AML-193 (cell line): ENCODE measurements around the gene TMEM176A.

Experiments
- DNase-seq, 2 experiments: peaks; one replicate each; lab custom pipeline; 2025; lab: John Stamatoyannopoulos, UW

Gene TMEM176A

DNA sequence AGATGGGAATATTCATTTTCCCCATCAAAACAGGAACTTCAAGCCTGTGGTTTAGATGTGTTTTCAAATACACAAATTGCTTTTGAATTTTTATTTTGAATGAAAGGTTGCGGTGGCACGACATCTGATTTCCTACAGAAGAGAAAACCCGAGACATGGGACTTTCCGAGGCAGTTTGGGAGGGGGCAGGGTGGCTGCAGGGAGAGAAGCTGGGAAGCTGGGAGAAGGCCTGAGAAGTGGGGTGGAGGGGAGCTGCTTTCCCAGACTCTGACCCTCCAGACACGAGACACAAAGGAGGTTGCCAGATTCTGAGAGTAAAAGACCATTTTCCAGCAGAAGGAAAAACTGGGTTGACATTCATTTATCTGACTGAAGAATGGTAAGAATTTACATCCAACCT, 19.6 kb downstream of the TMEM176A start:
- no peak for DNase-seq

- no peak for DNase-seq
These were observed 20.1 kb downstream of the TMEM176A start for GRCh38 chr7:150820578-150821198.

DNA sequence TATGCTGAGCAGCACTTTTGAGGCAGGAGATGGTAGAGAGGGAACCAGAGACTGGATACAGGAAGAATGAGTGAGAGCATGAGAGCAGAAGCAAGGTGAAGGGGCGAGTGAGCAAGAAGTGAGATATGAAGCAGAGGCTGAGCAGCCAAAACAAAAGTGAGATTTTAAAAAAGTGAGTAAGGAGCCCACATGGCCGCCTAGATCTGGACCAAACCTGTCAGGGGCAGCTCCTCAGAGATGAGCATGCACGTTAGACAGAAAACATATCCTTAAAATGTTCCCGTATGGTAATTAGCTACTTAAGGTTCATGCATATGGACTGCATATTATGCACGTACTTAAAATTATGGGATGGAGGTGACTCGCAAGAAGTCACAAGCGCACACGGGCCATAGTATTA, 22.5 kb downstream of the TMEM176A start:
- no peak for DNase-seq

DNA sequence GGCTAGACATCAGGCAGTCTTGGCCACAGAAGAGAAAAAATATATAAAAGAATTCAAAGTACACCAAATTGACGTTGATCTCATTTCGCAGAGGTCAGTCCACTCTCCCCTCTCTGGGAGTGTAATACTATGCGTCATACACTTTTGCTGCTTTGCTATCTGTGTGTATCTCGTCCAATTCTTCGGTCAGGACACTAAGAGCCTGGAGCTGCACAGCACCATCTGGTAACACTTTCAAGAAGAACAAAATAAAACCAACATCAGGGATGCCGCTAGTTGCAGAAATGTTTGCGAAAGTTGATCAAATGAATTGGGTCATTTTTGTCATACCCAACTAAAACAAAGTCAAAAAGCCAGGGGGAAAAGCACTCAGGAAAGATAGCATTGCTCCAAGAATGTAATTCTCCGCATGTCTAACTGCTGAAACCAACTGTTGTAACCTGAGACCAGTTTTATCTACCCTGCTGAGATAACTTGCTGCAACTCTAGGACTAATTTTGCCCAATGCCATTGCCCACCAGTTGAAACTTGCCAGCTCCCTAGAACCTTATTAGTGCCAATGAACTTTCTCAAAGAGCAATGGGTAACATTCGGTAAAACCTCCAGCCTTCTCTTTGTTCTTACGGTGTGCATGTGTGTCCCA, 23.0 kb downstream of the TMEM176A start:
- no peak for DNase-seq

GRCh38 chr7:150824379-150825177, 24.0 kb downstream of the TMEM176A start:
- DNase-seq: no peak

DNA sequence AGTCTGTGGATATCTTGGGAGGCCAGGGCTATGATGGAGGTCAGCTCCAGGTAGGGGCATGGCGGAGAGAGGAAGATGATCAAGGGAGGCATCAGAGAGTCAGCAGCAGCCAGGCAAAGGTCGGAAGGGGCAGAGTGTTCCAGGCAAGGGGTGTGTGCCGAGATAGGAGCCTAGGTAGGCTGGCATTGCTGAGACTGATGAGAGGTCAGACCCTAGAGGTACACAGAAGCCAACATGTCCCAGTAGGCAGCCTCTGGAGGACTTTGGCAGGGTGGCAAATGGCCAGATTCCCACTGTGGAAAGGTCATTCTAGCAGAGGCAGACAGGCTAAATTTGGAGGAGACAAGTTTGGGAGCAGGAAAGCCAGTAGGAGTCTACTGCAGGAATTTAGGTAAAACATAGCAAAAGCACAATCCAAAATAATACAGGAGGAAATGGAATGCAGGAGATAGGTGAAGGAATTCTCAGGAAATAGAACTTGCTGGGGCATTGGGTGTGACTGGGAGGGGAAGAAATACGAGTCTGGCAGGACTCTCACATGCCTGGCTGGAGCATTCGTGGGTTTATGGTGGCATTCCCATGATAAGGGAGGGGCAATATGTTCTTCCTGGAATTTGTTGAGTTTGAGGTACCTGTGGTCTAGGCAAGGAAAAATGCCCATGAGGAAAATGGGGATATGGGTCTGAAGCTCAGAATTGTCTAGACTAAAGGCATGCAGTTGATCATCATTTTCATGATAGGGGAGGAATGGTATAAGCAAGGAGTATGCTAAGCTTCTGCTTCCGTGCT, 25.7 kb downstream of the TMEM176A start:
- DNase-seq: no peak

DNA sequence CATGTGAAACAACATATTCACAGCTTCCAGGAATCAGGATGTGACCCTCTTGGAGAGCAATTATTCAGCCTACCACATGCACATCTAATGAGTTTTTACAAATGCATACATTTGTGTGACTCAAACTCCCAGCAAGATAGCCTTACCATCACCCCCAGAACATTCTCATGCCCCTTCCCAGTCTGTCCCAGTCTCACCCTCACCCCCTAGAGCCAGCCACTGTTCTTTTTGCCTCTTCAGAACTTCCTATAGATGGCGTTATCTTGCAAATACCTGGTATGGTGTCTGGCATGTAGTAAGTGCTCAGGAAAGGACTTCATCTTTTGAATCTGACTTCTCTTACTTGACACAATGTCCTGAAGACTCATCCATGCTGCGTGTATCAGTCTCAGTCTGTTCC, 27.8 kb downstream of the TMEM176A start:
- no peak for DNase-seq

DNA sequence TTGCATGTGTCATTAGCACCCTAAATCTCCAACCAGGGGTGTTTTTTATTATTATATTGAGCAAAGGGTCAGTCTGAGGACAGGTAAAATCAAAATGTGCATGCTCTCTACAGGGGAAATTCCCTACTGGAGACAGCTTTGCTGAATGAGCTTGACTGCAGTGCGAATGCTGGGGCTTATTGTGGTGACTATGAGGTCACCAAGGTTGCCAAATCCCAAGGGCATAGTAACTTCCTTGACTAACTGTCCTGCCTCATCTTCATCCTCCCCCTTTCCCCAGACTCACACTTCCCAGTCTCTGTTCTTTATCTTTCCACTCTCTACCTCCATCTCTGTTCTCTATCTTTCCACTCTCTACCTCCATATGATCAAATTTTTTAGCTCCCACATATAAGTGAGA, 28.9 kb downstream of the TMEM176A start:
- DNase-seq: no peak

DNA sequence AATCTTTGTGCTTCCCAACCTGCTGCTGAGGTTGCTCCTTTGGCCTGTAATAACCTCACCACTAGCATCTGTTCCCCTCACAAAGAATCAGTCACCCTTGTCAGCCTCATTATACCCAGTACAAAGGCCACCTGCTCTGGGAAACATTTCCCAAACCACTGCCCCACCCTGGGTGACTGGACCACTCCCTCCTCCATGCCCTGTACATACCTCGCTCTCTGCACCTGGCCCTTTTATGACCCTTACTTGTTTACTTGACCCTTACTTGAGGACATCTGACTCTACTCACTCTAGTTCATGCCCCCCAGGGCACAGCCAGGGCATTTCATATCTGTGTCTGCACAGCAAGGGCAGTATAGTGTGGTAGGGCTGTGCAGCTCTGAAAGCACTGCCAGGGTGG, 30.4 kb downstream of the TMEM176A start:
- no peak for DNase-seq

GRCh38 chr7:150831851-150832250, 31.3 kb downstream of the TMEM176A start:
- DNase-seq: no peak

DNA sequence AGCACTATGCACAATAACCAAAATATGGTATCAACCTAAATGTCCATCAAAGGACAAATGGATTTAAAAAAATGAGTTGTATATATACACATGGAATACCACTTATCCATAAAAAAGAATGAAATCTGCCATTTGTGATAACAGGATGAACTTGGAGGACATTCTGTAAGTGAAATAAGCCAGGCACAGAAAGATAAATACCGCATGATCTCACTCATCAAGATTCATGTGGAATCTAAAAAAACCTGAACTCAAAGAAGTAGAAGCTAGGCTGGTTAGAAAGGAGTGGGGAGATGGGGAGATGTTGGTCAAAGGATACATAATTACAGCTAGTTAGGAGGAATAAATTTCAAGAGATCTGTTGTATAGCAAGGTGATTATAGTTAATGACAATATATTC, 34.5 kb downstream of the TMEM176A start:
- DNase-seq: no peak

- no peak for DNase-seq
These were observed 35.2 kb downstream of the TMEM176A start for GRCh38 chr7:150835702-150836280.

DNA sequence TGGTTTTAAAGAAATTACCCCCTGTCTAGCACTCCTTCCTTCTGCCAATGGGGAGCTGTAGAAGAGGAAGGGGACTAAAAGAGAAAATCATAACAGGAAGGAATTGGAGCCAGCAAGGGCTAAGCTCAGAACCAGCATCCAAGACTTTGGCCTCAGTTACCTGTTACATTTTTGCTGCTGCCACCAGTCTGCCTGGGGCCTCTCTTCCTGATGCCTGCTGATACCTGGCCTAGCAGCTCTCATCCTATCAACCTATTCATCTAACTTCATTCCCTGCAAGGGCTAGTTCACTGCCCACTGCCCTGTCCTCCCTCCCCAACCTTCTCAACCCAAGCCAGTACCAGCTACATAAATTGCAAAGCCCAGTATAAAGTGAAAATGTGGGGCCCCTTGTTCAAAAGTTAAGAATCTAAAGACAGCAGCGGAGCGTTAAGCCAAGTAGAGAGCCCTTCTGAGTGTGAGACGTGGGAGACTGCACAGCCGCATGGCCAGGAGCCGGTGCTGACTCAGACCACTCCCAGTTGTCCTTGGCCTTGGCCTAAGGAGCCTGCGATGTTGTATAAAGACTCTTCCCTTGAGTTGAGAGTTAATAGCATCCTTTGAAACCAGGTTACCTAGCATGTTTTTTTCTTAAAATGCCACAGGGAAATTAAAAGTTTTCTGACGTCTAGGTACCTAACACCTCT, 38.5 kb downstream of the TMEM176A start:
- DNase-seq: no peak

GRCh38 chr7:150842018-150842417, 41.4 kb downstream of the TMEM176A start:
- DNase-seq: no peak

- DNase-seq: no peak
These were observed 42.1 kb downstream of the TMEM176A start for GRCh38 chr7:150842716-150843115.

GRCh38 chr7:150845421-150845861, 44.9 kb downstream of the TMEM176A start:
- DNase-seq: no peak

DNA sequence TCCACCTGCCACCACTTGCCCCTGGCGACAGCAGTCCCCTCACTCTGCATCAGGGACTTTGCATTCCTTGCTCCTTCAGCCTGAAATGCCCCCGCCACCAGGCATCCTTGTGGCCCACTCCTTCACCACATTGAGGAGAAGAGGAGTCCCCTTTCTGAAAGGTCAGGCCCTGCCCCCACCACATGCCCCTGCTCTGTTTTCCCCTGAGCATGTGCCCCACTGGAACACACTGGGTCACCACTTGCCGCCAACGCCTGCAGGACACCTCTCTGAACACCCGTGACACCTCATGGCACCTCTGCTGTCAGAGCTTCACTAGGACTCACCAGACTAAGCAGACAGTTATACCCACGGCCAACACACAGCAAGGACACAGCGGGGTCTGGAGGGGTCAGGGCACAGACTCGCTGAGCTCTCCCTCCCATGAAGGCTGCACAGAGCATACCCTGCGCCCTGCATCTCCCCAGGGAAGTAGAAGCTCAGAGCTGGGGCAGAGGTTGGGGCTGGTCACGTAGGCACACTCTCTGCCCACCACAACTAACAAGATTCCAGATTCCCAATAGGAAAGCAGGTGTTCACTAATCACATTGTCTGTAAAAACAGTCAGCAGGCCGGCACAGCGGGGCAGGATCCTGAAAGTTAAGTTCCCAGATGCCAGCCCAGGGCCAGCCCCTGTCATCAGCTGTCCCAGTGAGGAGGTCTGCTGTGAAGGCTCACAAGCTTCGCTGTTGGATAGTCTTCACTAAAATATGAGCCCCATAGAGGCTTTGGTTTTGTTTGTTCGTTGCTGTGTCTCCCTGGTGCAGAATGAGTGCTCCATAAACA, 45.9 kb downstream of the TMEM176A start:
- no peak for DNase-seq

GRCh38 chr7:150847536-150847935, 47.0 kb downstream of the TMEM176A start:
- no peak for DNase-seq

DNA sequence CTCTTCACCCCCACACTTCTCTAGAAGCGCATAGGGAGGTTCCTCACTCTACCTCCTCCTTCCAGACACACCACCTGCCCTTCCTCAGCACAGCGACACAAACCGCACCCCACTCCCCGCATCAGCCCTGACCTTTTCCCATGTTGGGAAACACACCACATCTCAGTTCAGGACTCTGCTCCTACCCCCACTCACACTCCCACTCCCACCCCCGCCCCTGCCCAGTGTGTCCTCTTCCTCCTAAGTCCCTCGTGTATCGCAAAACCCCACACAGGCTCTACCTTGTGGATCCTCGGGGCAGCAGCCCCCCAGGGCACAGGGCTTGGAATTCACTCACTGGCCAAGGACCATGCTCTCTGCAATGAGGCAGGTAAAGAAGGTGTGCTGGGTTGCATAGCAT, 47.5 kb downstream of the TMEM176A start:
- no peak for DNase-seq

GRCh38 chr7:150848561-150849115, 48.1 kb downstream of the TMEM176A start:
- DNase-seq: no peak
